OCI-LY7 (cell line): Measurements from ENCODE around the gene NR5A2. TPM values are rescaled to one million over a fixed set of nuclear protein-coding genes. Genes with fewer than 3 reads are reported as not detected.

Experiments used
- BruUV-seq: library from RNA; stranded (reverse); fragments of 400-500 nt; replicated peaks from 2 replicates; lab custom pipeline; 2021; lab: Mats Ljungman, UMichigan
- CTCF ChIA-PET: fragments of 300-600 bp; sonication (Branson Sonifier 250); formaldehyde crosslinking; loops from one replicate; lab custom pipeline; 2022; ENCODE audit warnings: antibody characterized with exemption; ENCODE audit not compliant: unreplicated experiment; lab: Charles Lee
- POLR2A ChIA-PET: fragments of 300-600 bp; sonication (Branson Sonifier 250); formaldehyde crosslinking; loops from one replicate; lab custom pipeline; 2022; ENCODE audit warnings: antibody characterized with exemption; lab: Charles Lee
- DNase-seq: peaks from one replicate; pipeline ENCODE4 v3.0.0-alpha.2; 2015; ENCODE audit warnings: low spot score
- H2AFZ ChIP-seq: fragments of 200-600 bp; sonication (generic), shearing (Covaris generic); 2 replicates; pipeline ENCODE4 v1.6.1; 2014; ENCODE audit warnings: mild to moderate bottlenecking, antibody characterized with exemption, low read length, moderate library complexity
- H3K27ac ChIP-seq: fragments of 200-600 bp; sonication (generic); 2 replicates; pipeline ENCODE4 v1.5.1; 2014; ENCODE audit warnings: mixed run types, low read depth, mild to moderate bottlenecking, moderate library complexity, low read length, inconsistent platforms; ENCODE audit not compliant: poor library complexity, severe bottlenecking
- H3K36me3 ChIP-seq: fragments of 200-600 bp; sonication (generic); 2 replicates; pipeline ENCODE4 v1.6.1; 2014; ENCODE audit warnings: mild to moderate bottlenecking, antibody characterized with exemption, low read length, moderate library complexity, mixed read lengths; ENCODE audit not compliant: insufficient read depth
- H3K4me1 ChIP-seq: fragments of 200-600 bp; sonication (generic); 2 replicates; pipeline ENCODE4 v1.5.1; 2014; ENCODE audit warnings: mild to moderate bottlenecking, low read length; ENCODE audit not compliant: insufficient read depth, poor library complexity, severe bottlenecking
- H3K4me2 ChIP-seq: fragments of 200-600 bp; sonication (generic); 2 replicates; pipeline ENCODE4 v1.6.1; 2014; ENCODE audit warnings: mild to moderate bottlenecking, low read length
- H3K4me3 ChIP-seq: fragments of 200-600 bp; sonication (generic); 2 replicates; pipeline ENCODE4 v1.5.1; 2014; ENCODE audit warnings: mild to moderate bottlenecking, low read depth, low read length; ENCODE audit not compliant: poor library complexity, severe bottlenecking
- H3K79me2 ChIP-seq: fragments of 200-600 bp; sonication (generic); 2 replicates; pipeline ENCODE4 v1.6.1; 2016; ENCODE audit warnings: low read depth, mild to moderate bottlenecking, low read length, moderate library complexity, mixed read lengths; ENCODE audit not compliant: insufficient read depth
- H3K9me2 ChIP-seq: fragments of 200-600 bp; sonication (generic); 2 replicates; pipeline ENCODE4 v1.6.1; 2016; ENCODE audit warnings: mild to moderate bottlenecking, low read length, mixed read lengths; ENCODE audit not compliant: insufficient read depth
- H3K9me3 ChIP-seq: fragments of 200-600 bp; sonication (generic); 2 replicates; pipeline ENCODE4 v1.6.1; 2014; ENCODE audit warnings: mild to moderate bottlenecking, mixed run types, low read length, mixed read lengths
- H4K20me1 ChIP-seq: fragments of 200-600 bp; sonication (generic); 2 replicates; pipeline ENCODE4 v1.6.1; 2014; ENCODE audit warnings: mild to moderate bottlenecking, antibody characterized with exemption, low read length, moderate library complexity, mixed read lengths; ENCODE audit not compliant: insufficient read depth
- CTCF ChIP-seq: fragments of 200-600 bp; sonication (generic); conservative IDR thresholded peaks from 2 replicates; pipeline ENCODE4 v1.5.1; 2014; ENCODE audit warnings: mild to moderate bottlenecking, antibody characterized with exemption, low read length, moderate library complexity, mixed read lengths
- EZH2phosphoT487 ChIP-seq: fragments of 200-600 bp; sonication (generic); IDR thresholded peaks from 2 replicates; pipeline ENCODE4 v1.6.1; 2018; ENCODE audit warnings: low read depth, borderline replicate concordance, mild to moderate bottlenecking, mixed run types, antibody characterized with exemption, low read length, moderate library complexity, mixed read lengths
- intact Hi-C: fragments of 100-400 bp; cut with micrococcal nuclease; formaldehyde crosslinking; loops from one replicate; pipeline ENCODE4 v1.10.0; 2022; ENCODE audit not compliant: unreplicated experiment
- total RNA-seq, 2 experiments: library from RNA; depleted of rRNA in 1 of 2; stranded (reverse); fragments of >200 nt in 1 of 2; shearing (Covaris generic) in 1 of 2; gene quantifications; 2 replicates each; pipeline ENCODE4 v1.2.3, GENCODE V29; 2014 to 2022

The NR5A2 gene
- total RNA-seq, 2 experiments from 2014 or later, result 2.3 to 3.9 TPM

- intact Hi-C loops, result no loop called here
- H4K20me1 ChIP-seq, result no peaks in the 10 kb centered on the region
- no peak overlapping the region for H2AFZ ChIP-seq
- TF ChIP-seq EZH2phosphoT487 (no peak), CTCF (no peak)
- ChIA-PET CTCF (no interaction called here), POLR2A (interaction anchor here (0.5 to 1.4 kb wide), 5 partner anchors 13 to 1468 kb away, joined by 3 to 5 read pairs (median 3); no protein-coding TSS in a partner anchor)
- no TSS peak for BruUV-seq
- no peak overlapping the region for H3K4me2 ChIP-seq
- DNase-seq, result no peak
- peaks cover 32% of the 10 kb centered on the region for H3K4me1 ChIP-seq
- H3K27ac ChIP-seq, result no peak overlapping the region
- H3K36me3 ChIP-seq, result no peaks in the 10 kb centered on the region
- no peaks in the 10 kb centered on the region for H3K79me2 ChIP-seq
- H3K9me3 ChIP-seq, result no peaks in the 10 kb centered on the region
- H3K4me3 ChIP-seq, result no peak overlapping the region
- H3K9me2 ChIP-seq, result no peaks in the 10 kb centered on the region
Observed at GRCh38 chr1:200161801-200162200, 134.3 kb downstream of the NR5A2 start.

- no peaks in the 10 kb centered on the region for H3K9me2 ChIP-seq
- intact Hi-C loops, result no loop called here
- DNase-seq, result no peak
- TF ChIP-seq CTCF (no peak), EZH2phosphoT487 (no peak)
- H3K9me3 ChIP-seq, result no peaks in the 10 kb centered on the region
- no peaks in the 10 kb centered on the region for H4K20me1 ChIP-seq
- no peaks in the 10 kb centered on the region for H3K36me3 ChIP-seq
- no peak overlapping the region for H2AFZ ChIP-seq
- no peak overlapping the region for H3K4me3 ChIP-seq
- H3K79me2 ChIP-seq, result no peaks in the 10 kb centered on the region
- peaks cover 31% of the 10 kb centered on the region for H3K4me1 ChIP-seq
- BruUV-seq, result no TSS peak
- ChIA-PET POLR2A (interaction anchor here (0.5 to 1.4 kb wide), 4 partner anchors 13 to 1468 kb away, joined by 3 to 5 read pairs (median 3); no protein-coding TSS in a partner anchor), CTCF (interaction anchor here (1.5 kb wide), 1 partner anchor 44 kb away, joined by 4 read pairs; no protein-coding TSS in a partner anchor)
- H3K4me2 ChIP-seq, result no peak overlapping the region
- H3K27ac ChIP-seq, result no peak overlapping the region
Observed at GRCh38 chr1:200162258-200162657, 134.7 kb downstream of the NR5A2 start.

- peaks cover 24% of the 10 kb centered on the region for H3K4me1 ChIP-seq
- DNase-seq, result no peak
- TF ChIP-seq EZH2phosphoT487, result no peak
- no peak for TF ChIP-seq CTCF
- no peaks in the 10 kb centered on the region for H3K9me3 ChIP-seq
- intact Hi-C loops, result no loop called here
- POLR2A ChIA-PET, result interaction anchor here (0.5 to 1.1 kb wide), 6 partner anchors 8 to 639 kb away, joined by 3 to 6 read pairs (median 3); no protein-coding TSS in a partner anchor
- no peaks in the 10 kb centered on the region for H3K79me2 ChIP-seq
- no peak overlapping the region for H2AFZ ChIP-seq
- no peak overlapping the region for H3K27ac ChIP-seq
- no peaks in the 10 kb centered on the region for H4K20me1 ChIP-seq
- H3K4me3 ChIP-seq, result no peak overlapping the region
- BruUV-seq, result no TSS peak
- H3K9me2 ChIP-seq, result no peaks in the 10 kb centered on the region
- no peak overlapping the region for H3K4me2 ChIP-seq
- no peaks in the 10 kb centered on the region for H3K36me3 ChIP-seq
- CTCF ChIA-PET, result interaction anchor here (1.5 kb wide), 1 partner anchor 44 kb away, joined by 4 read pairs; no protein-coding TSS in a partner anchor
Observed at GRCh38 chr1:200162877-200163276, 135.4 kb downstream of the NR5A2 start.
